IPS-18c (cell line): ENCODE results near the gene LATS1.
"Not testable (repeated sequence)": the region's sequence is repeated elsewhere in the genome, so short reads cannot be mapped to it uniquely, and the experiment has no call there.

Source experiments
- H3K4me3 ChIP-seq: 2 replicates; pipeline ENCODE4 v1.7.0; 2013; ENCODE audit warnings: low read depth, mild to moderate bottlenecking, low read length, moderate library complexity; ENCODE audit not compliant: insufficient read depth
- H3K9me3 ChIP-seq: one replicate; pipeline ENCODE4 v1.6.1; 2013; ENCODE audit warnings: mild to moderate bottlenecking, low read length, moderate library complexity; ENCODE audit not compliant: control insufficient read depth, insufficient read depth

The LATS1 gene

GRCh38 chr6:149745252-149745651 is 27.4 kb upstream of the LATS1 start:
- not testable (repeated sequence) for H3K9me3 ChIP-seq
- peak overlapping the region; percentile 85 for H3K4me3 ChIP-seq

- no peaks in the 10 kb centered on the region for H3K9me3 ChIP-seq
- H3K4me3 ChIP-seq = no peak overlapping the region
These were observed 17.0 kb upstream of the LATS1 start for GRCh38 chr6:149734915-149735314.

- no peaks in the 10 kb centered on the region for H3K9me3 ChIP-seq
- no peak overlapping the region for H3K4me3 ChIP-seq
These were observed 15.3 kb upstream of the LATS1 start for GRCh38 chr6:149733089-149733720.

GRCh38 chr6:149729824-149730223 is 11.9 kb upstream of the LATS1 start:
- Histone ChIP-seq H3K4me3 (no peak overlapping the region), H3K9me3 (no peaks in the 10 kb centered on the region)

GRCh38 chr6:149728499-149729234 is 10.8 kb upstream of the LATS1 start:
- no peak overlapping the region for H3K4me3 ChIP-seq
- H3K9me3 ChIP-seq = no peaks in the 10 kb centered on the region

GRCh38 chr6:149727793-149728498 is 10.0 kb upstream of the LATS1 start:
- Histone ChIP-seq H3K9me3 (no peaks in the 10 kb centered on the region), H3K4me3 (no peak overlapping the region)

- no peak overlapping the region for H3K4me3 ChIP-seq
- H3K9me3 ChIP-seq = no peaks in the 10 kb centered on the region
These were observed 7.9 kb upstream of the LATS1 start for GRCh38 chr6:149725785-149726184.

- no peaks in the 10 kb centered on the region for H3K9me3 ChIP-seq
- H3K4me3 ChIP-seq = no peak overlapping the region
These were observed 6.0 kb upstream of the LATS1 start for GRCh38 chr6:149723771-149724417.

- no peaks in the 10 kb centered on the region for H3K9me3 ChIP-seq
- H3K4me3 ChIP-seq = no peak overlapping the region
These were observed 5.4 kb upstream of the LATS1 start for GRCh38 chr6:149723262-149723661.

- Histone ChIP-seq H3K9me3 (no peaks in the 10 kb centered on the region), H3K4me3 (no peak overlapping the region)
These were observed 1.6 kb upstream of the LATS1 start for GRCh38 chr6:149719531-149719930.

- H3K4me3 ChIP-seq = peak overlapping the region; percentile 88
- no peaks in the 10 kb centered on the region for H3K9me3 ChIP-seq
These were observed 680 bp downstream of the LATS1 start for GRCh38 chr6:149717255-149717587.

GRCh38 chr6:149716181-149716963 is 1.5 kb downstream of the LATS1 start:
- Histone ChIP-seq H3K9me3 (peaks cover 2% of the 10 kb centered on the region), H3K4me3 (peak overlapping the region; percentile 40)

- H3K4me3 ChIP-seq = no peak overlapping the region
- H3K9me3 ChIP-seq = peaks cover 2% of the 10 kb centered on the region
These were observed 3.5 kb downstream of the LATS1 start for GRCh38 chr6:149714442-149714841.

- no peak overlapping the region for H3K4me3 ChIP-seq
- H3K9me3 ChIP-seq = peaks cover 2% of the 10 kb centered on the region
These were observed 6.2 kb downstream of the LATS1 start for GRCh38 chr6:149711711-149712110.

- Histone ChIP-seq H3K9me3 (no peaks in the 10 kb centered on the region), H3K4me3 (no peak overlapping the region)
These were observed 16.2 kb downstream of the LATS1 start for GRCh38 chr6:149701714-149702113.

GRCh38 chr6:149699150-149699549 is 18.8 kb downstream of the LATS1 start:
- no peak overlapping the region for H3K4me3 ChIP-seq

GRCh38 chr6:149698175-149698574 is 19.7 kb downstream of the LATS1 start:
- H3K9me3 ChIP-seq = no peaks in the 10 kb centered on the region
- H3K4me3 ChIP-seq = no peak overlapping the region

More at GRCh38 chr6:149699150-149699549, 18.8 kb downstream of the LATS1 start:
- H3K9me3 ChIP-seq = no peaks in the 10 kb centered on the region
